Activated effector memory CD4-positive, alpha-beta T cell treated with anti-CD3 and anti-CD28 coated beads, Interleukin-2, amount 50 U/mL, for 16 hours (primary cell): ENCODE data around the gene PTPRM.
"Not testable (repeated sequence)": the region's sequence is repeated elsewhere in the genome, so short reads cannot be mapped to it uniquely, and the experiment has no call there.

ENCODE experiments used
- DNase-seq: peaks from one replicate; pipeline ENCODE4 v3.0.0-alpha.2; 2020

PTPRM gene

GRCh38 chr18:7919565-7919964 lies 352.4 kb downstream of the PTPRM start:
- DNase-seq = no peak

- DNase-seq = no peak
Measured at GRCh38 chr18:7921938-7922587, 354.9 kb downstream of the PTPRM start.

GRCh38 chr18:7923105-7923504 lies 356.0 kb downstream of the PTPRM start:
- no peak for DNase-seq

DNA sequence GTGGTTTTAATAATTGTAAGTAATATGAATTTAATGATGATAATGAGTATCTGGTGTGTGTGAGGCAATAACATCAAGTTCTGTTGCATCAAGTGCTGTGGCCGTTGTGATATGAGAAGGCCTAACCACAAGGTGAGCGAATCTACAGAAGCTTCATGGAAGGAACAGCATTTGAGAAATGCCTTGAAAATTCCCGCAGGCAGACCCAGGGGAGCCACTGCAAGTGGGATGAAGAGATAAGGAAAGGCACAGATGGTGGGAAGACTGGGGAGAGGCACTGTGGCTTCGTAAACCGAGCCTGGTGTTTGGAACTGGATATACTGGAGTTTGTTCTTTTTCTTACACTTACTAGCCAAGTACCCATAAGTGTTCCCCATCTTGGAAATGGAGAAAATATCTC lies 357.5 kb downstream of the PTPRM start:
- no peak for DNase-seq

DNA sequence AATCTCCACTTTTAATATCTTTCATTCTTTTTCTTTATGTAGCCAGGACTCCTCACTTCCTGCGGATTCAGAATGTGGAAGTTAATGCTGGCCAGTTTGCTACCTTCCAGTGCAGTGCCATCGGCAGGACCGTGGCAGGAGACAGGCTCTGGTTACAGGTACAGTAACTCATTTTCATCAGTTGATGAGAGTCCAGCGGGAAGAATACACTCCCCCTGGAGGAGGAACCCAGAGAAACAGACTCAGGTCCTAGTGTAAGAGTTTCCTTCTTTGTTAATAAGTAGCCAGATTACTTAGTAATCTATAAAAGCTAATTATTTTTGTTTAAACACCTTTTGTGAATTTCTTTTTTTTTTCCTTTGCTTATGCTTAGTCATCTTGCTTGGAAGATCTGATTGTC lies 359.4 kb downstream of the PTPRM start:
- DNase-seq = no peak

GRCh38 chr18:7927119-7927518 lies 360.0 kb downstream of the PTPRM start:
- no peak for DNase-seq

DNA sequence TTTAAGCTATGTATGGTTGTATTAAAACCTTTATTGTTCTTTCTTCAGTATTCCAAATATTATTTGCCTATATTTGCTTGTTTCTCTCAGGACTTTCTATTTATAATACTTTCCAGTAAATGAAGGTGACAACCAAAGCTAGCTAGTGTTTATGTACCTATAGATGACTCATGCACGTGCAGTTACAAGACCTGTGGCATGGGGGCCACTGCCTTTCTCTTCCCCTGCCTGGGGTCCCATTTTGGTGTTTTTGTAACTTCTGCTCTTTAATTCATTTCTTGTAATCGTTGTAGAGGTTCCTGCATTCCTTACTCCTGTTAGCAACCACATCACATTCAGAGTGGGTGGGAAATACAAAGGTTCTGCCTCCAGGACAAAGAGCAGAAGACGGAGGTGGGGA lies 364.6 kb downstream of the PTPRM start:
- DNase-seq = no peak

GRCh38 chr18:7937268-7937667 lies 370.2 kb downstream of the PTPRM start:
- DNase-seq = no peak

DNA sequence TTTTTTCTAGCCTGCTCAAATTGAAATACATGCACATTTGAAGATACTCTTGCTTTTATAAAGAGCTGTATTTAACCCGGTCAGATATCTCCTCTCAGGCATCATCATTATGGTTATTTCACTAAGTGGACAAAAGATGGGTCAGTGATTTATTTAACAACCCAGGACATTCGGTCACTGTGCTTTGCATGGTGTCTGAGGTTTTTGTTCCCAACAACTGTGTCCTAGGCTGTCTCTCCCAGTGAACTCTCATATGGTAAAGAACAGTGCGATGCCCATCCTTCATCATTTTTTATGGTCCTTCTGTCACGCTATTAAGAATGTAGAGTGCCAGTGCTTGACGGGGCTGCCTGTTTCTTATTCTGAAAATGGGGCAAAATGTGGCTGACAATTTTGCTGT lies 372.4 kb downstream of the PTPRM start:
- DNase-seq = no peak

DNA sequence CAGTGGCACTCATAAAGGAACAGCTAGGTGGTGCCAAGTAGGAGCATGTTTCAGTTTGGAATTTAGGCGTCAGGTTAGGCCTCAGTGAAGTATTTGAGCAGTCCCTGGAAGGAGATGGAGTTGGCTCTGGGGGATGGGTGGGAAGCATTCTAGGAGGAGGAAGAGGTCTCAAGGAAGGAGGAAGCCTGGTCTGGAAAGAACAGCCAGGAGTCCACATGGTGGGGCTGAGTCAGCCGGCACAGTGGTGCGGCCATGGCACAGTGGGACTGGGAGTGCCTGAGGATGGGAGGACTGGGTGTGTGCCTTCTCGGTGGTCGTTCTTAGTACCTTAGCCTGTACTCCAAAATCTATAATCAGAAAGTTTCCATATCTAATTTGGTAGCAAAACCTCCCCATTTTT lies 373.3 kb downstream of the PTPRM start:
- DNase-seq = no peak

GRCh38 chr18:7940971-7941370 lies 373.9 kb downstream of the PTPRM start:
- DNase-seq = no peak

DNA sequence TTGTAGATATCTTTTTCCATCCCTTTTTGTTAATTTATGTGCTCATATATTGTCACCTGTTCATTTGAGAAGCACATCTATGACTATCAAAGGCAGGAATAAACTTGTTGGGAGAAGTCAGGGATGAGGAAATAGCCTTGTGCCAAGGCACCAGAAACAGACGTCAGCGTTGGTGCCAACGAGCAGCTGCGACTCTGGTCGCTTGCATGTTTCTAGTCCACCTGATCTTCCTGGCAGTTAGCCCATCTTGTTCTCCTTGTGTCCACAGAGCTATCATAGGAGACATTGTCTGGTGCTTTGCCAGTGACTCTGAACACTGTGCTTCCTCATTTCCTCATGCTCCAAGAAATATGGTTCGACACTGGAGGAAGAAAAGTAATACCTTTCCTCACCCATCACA lies 374.4 kb downstream of the PTPRM start:
- DNase-seq = no peak

DNA sequence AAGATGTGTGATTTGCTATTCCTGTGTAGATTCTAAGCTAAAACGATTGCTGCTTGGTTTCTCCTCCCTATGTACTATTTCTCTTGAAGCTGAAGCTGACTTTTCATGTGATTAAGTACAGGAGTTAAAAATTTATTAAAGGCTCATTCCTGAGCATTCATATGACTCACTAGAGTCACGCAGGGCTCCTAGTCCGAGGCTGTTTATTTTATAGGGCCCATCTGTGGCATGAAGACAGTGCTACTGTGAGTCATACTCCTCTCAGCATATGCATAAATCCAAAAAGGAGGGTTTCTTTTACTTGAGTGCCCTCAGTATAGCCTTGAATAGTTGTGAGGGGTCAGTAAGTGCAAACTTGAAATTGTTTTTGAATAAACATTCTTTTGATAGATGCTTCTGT lies 378.8 kb downstream of the PTPRM start:
- no peak for DNase-seq

GRCh38 chr18:7946734-7947377 lies 379.7 kb downstream of the PTPRM start:
- no peak for DNase-seq

DNA sequence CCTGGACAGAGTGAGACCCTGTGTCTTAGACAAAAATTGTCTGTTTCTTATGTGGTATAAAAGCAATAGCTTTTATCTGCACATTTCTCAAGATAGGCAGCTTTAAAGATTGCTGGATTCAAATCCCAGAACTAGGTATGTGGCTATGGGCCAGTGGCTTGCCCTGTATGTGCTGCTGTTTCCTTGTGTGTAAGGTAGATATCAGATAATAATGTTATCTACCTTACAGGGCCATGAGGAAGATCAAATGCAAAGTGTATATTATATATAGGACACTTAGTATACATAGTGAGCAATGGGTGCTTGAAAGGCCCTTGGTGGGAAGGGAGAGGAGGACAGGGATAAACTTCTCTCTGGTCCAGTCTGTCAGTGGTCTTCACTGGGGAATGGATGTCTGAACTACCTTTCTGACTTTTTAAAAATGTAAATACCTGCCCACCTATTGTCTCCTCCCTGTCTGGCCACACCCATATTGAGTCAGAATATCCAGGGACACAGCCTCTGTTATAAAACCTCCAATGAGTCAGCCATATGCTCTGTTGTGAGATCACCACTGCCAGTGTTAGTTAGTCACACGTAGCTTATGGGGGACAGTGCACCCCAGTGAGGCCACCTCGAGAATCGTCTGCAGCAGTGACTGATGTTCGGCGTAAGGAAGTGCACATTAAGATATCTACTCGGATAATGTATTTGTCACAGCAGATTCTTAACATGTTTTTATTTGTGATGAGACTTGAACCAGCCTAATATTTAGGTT lies 383.4 kb downstream of the PTPRM start:
- DNase-seq = no peak

- DNase-seq = no peak
Measured at GRCh38 chr18:7953095-7953958, 386.2 kb downstream of the PTPRM start.

- DNase-seq = no peak
Measured at GRCh38 chr18:7954238-7954637, 387.1 kb downstream of the PTPRM start.

DNA sequence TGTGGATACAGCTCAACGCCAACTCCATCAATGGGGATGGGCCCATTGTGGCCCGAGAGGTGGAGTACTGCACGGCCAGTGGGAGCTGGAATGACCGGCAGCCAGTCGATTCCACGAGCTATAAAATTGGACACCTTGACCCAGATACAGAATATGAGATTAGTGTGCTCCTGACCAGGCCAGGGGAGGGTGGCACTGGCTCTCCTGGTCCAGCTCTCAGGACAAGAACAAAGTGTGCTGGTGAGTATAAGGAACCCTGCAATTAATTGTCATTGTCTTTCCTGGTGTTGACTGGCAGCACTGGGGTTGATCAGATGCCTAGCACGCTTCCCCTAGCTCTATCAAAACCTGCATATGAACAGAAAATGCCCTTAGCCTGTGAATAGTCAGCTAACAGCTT lies 388.1 kb downstream of the PTPRM start:
- DNase-seq = no peak

GRCh38 chr18:7957297-7957696 lies 390.2 kb downstream of the PTPRM start:
- DNase-seq = no peak

DNA sequence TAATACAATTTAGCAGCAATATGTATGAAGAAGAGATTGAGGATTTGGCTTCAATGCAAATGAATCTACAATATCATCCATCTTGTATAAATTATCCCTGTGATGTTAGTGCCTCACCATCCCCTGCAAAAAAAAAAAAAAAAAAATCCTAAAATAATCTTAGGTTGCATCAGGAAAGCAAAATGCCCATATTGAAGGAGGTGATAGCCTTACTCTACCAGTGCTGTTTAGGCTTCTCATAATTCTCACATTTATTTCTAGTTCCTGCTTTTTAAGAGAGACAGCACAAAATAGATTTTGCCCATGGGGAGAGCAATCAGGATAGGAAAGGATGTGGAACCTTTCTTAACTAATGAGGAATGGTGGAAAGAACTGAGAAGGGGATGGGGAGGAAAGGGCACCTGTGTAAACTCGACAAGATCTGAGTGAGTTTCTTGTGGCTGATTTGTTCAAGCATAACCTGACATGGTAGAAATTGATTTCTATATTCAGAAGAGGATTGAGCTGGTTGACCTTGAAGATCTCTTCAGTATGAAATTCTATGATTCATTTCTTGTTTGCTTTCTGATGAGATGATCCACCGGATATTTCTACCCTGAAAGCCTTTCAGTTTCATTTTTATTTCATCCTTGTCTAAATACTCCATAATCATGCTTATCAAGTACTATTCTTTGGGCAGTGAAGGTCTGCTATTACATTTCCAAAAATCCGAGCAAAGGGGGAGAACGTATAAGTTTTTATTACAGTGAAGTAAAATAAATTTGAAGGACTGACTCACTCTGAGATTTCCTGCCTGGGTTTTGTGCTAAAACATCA lies 391.2 kb downstream of the PTPRM start:
- DNase-seq = no peak

GRCh38 chr18:7958897-7959146 lies 391.7 kb downstream of the PTPRM start:
- DNase-seq = no peak

DNA sequence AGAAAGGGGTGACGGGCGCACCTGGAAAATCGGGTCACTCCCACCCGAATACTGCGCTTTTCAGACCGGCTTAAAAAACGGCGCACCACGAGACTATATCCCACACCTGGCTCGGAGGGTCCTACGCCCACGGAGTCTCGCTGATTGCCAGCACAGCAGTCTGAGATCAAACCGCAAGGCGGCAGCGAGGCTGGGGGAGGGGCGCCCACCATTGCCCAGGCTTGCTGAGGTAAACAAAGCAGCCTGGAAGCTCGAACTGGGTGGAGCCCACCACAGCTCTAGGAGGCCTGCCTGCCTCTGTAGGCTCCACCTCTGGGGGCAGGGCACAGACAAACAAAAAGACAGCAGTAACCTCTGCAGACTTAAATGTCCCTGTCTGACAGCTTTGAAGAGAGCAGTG lies 399.6 kb downstream of the PTPRM start:
- not testable (repeated sequence) for DNase-seq
